ENCODE data around the gene PRRC2A.
"Not testable (repeated sequence)": the region's sequence is repeated elsewhere in the genome, so short reads cannot be mapped to it uniquely, and the experiment has no call there.

PRRC2A gene

DNA sequence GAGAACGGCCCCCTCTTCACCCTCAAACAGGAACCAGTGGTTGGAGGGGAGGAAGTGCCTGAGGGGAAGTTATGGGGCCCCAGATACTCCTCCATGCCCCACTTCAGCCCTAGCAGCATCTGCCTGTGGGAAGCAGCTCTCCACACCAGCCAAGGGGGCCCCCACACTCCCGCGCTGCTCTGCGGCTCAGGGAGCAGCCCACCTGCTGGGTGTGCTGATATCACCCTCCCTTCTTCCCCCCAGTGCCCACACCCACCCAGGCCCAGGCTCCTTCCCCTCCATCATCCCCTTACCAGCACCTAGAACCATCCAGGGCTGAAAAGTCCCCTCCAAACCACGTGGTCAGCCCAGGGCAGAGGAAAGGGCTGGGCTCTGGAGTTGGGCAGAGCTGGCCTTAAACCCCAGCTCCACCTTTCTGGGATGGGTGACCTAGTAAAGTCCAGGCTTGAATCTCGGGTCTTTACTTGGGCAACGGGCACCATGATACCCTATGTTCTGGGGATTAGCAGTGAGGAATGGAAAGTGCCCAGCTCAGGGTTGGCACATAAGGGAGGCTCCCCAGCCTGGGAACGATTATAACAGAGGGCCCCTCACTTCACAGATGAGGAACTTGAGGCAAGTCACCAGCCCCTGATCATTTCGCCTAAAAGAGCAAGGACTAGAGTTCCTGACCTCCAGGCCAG lies 33.8 kb upstream of the PRRC2A start:
- H3K9me3 ChIP-seq (ENCODE audit: control insufficient read depth in 2 of 2, low read length in 2 of 2), result no peaks in the 10 kb centered on the region
- H3K27me3 ChIP-seq (ENCODE audit: control insufficient read depth in 1 of 2, insufficient read depth in 2 of 2, low read length in 2 of 2), result peaks cover 7 to 11% of the 10 kb centered on the region in 2 donors
- H3K36me3 ChIP-seq (ENCODE audit: control insufficient read depth in 2 of 2, insufficient read depth in 2 of 2, low read length in 2 of 2), result no peaks in the 10 kb centered on the region
- H3K4me3 ChIP-seq (ENCODE audit: low read length in 2 of 2), result no peak overlapping the region
- H3K4me1 ChIP-seq (ENCODE audit: control insufficient read depth, insufficient read depth, low read length), result peaks cover 5% of the 10 kb centered on the region
- H3K9ac ChIP-seq (ENCODE audit: low read length in 2 of 2), result no peak overlapping the region
- H3K27ac ChIP-seq (ENCODE audit: low read length), result no peak overlapping the region

GRCh38 chr6:31587791-31588777 lies 32.4 kb upstream of the PRRC2A start:
- H3K4me3 ChIP-seq (ENCODE audit: low read length in 2 of 2), result no peak overlapping the region
- no peak overlapping the region for H3K27ac ChIP-seq (ENCODE audit: low read length)
- no peaks in the 10 kb centered on the region for H3K9me3 ChIP-seq (ENCODE audit: control insufficient read depth in 2 of 2, low read length in 2 of 2)
- no peak overlapping the region for H3K9ac ChIP-seq (ENCODE audit: low read length in 2 of 2)
- peaks cover 7 to 11% of the 10 kb centered on the region in 2 donors for H3K27me3 ChIP-seq (ENCODE audit: control insufficient read depth in 1 of 2, insufficient read depth in 2 of 2, low read length in 2 of 2)
- no peaks in the 10 kb centered on the region for H3K4me1 ChIP-seq (ENCODE audit: control insufficient read depth, insufficient read depth, low read length)
- H3K36me3 ChIP-seq (ENCODE audit: control insufficient read depth in 2 of 2, insufficient read depth in 2 of 2, low read length in 2 of 2), result no peaks in the 10 kb centered on the region

GRCh38 chr6:31588871-31589650 lies 31.5 kb upstream of the PRRC2A start:
- Histone ChIP-seq H3K27me3 (ENCODE audit: control insufficient read depth in 1 of 2, insufficient read depth in 2 of 2, low read length in 2 of 2) (peaks cover 7 to 11% of the 10 kb centered on the region in 2 donors), H3K36me3 (ENCODE audit: control insufficient read depth in 2 of 2, insufficient read depth in 2 of 2, low read length in 2 of 2) (no peaks in the 10 kb centered on the region), H3K4me1 (ENCODE audit: control insufficient read depth, insufficient read depth, low read length) (no peaks in the 10 kb centered on the region), H3K27ac (ENCODE audit: low read length) (no peak overlapping the region), H3K9me3 (ENCODE audit: control insufficient read depth in 2 of 2, low read length in 2 of 2) (no peaks in the 10 kb centered on the region), H3K9ac (ENCODE audit: low read length in 2 of 2) (no peak overlapping the region), H3K4me3 (ENCODE audit: low read length in 2 of 2) (no peak overlapping the region)

DNA sequence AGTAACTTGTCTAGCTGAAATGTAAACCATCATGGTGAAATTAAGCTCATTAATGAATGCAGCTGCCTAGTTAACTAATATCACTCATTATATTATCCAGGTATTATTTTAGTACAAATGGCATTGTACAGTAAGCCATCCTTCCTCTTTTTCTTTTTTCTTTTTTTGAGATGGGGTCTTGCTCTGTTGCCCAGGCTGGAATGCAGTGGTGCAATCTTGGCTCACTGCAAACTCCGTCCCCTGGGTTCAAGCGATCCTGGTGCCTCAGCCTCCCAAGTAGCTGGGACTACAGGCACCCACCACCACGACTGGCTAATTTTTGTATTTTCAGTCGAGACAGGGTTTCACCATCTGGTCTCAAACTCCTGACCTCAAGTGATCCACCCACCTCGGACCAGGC lies 29.8 kb upstream of the PRRC2A start:
- H3K4me1 ChIP-seq (ENCODE audit: control insufficient read depth, insufficient read depth, low read length); H3K27ac ChIP-seq (ENCODE audit: low read length); H3K36me3 ChIP-seq (ENCODE audit: control insufficient read depth in 2 of 2, insufficient read depth in 2 of 2, low read length in 2 of 2): not testable (repeated sequence)

DNA sequence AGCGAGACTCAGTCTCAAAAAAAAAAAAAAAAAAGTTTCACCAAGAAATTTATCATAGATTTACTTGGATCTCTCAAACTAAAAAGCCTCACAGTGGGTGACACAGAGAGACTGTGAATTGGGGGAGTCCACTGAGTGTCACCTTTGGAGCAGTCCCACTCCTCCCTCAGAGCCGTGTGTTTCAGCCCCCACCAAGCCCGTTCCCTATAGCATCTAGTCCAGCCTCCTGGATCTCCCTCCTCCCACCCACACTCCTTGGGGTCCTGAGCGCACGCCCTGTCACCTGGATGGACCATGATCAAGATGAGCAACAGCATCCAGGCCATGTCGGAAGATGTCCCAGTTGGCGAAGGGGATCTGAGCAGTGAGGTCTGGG lies 28.1 kb upstream of the PRRC2A start:
- H3K9me3 ChIP-seq (ENCODE audit: control insufficient read depth in 2 of 2, low read length in 2 of 2), result no peaks in the 10 kb centered on the region
- H3K9ac ChIP-seq (ENCODE audit: low read length in 2 of 2), result no peak overlapping the region
- H3K4me3 ChIP-seq (ENCODE audit: low read length in 2 of 2), result no peak overlapping the region
- peaks cover 0 to 9% of the 10 kb centered on the region in 2 donors for H3K27me3 ChIP-seq (ENCODE audit: control insufficient read depth in 1 of 2, insufficient read depth in 2 of 2, low read length in 2 of 2)
- no peak overlapping the region for H3K27ac ChIP-seq (ENCODE audit: low read length)
- H3K36me3 ChIP-seq (ENCODE audit: control insufficient read depth in 2 of 2, insufficient read depth in 2 of 2, low read length in 2 of 2), result no peaks in the 10 kb centered on the region
- no peaks in the 10 kb centered on the region for H3K4me1 ChIP-seq (ENCODE audit: control insufficient read depth, insufficient read depth, low read length)

More for the DNA sequence above, 29.8 kb upstream of the PRRC2A start:
- H3K9me3 ChIP-seq (ENCODE audit: control insufficient read depth in 2 of 2, low read length in 2 of 2); H3K4me3 ChIP-seq (ENCODE audit: low read length in 2 of 2); H3K9ac ChIP-seq (ENCODE audit: low read length in 2 of 2): not testable (repeated sequence)
- H3K27me3 ChIP-seq (ENCODE audit: control insufficient read depth in 1 of 2, insufficient read depth in 2 of 2, low read length in 2 of 2), result peaks cover 7 to 11% of the 10 kb centered on the region in 2 donors

- Histone ChIP-seq H3K27me3 (ENCODE audit: control insufficient read depth in 1 of 2, insufficient read depth in 2 of 2, low read length in 2 of 2) (no peaks in the 10 kb centered on the region), H3K27ac (ENCODE audit: low read length) (no peak overlapping the region), H3K4me1 (ENCODE audit: control insufficient read depth, insufficient read depth, low read length) (no peaks in the 10 kb centered on the region), H3K9ac (ENCODE audit: low read length in 2 of 2) (no peak overlapping the region), H3K36me3 (ENCODE audit: control insufficient read depth in 2 of 2, insufficient read depth in 2 of 2, low read length in 2 of 2) (no peaks in the 10 kb centered on the region), H3K4me3 (ENCODE audit: low read length in 2 of 2) (no peak overlapping the region), H3K9me3 (ENCODE audit: control insufficient read depth in 2 of 2, low read length in 2 of 2) (no peaks in the 10 kb centered on the region)
Measured at GRCh38 chr6:31597006-31597405, 23.5 kb upstream of the PRRC2A start.

DNA sequence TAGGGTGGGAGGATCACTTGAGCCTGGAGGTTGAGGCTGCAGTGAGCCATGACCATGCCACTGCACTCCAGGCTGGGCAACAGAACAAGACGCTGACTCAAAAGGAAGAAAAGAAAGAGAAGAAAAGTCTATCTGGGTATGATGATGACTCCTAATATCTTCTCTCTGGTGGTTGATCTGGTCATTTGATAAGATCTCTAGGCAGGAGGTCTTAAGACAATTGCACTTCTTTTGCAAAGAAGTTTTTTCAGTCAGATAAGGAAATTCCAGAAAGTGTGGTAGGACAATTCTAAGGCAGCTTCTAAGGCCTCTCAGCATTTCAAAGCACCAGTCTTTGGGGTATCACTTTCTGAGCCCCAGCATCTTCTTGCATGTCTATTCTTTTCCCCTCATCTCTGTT lies 13.2 kb upstream of the PRRC2A start:
- Histone ChIP-seq H3K9ac (ENCODE audit: low read length in 2 of 2) (no peak overlapping the region), H3K36me3 (ENCODE audit: control insufficient read depth in 2 of 2, insufficient read depth in 2 of 2, low read length in 2 of 2) (no peaks in the 10 kb centered on the region), H3K9me3 (ENCODE audit: control insufficient read depth in 2 of 2, low read length in 2 of 2) (no peaks in the 10 kb centered on the region), H3K27ac (ENCODE audit: low read length) (no peak overlapping the region), H3K4me3 (ENCODE audit: low read length in 2 of 2) (no peak overlapping the region), H3K4me1 (ENCODE audit: control insufficient read depth, insufficient read depth, low read length) (no peaks in the 10 kb centered on the region), H3K27me3 (ENCODE audit: control insufficient read depth in 1 of 2, insufficient read depth in 2 of 2, low read length in 2 of 2) (no peaks in the 10 kb centered on the region)

DNA sequence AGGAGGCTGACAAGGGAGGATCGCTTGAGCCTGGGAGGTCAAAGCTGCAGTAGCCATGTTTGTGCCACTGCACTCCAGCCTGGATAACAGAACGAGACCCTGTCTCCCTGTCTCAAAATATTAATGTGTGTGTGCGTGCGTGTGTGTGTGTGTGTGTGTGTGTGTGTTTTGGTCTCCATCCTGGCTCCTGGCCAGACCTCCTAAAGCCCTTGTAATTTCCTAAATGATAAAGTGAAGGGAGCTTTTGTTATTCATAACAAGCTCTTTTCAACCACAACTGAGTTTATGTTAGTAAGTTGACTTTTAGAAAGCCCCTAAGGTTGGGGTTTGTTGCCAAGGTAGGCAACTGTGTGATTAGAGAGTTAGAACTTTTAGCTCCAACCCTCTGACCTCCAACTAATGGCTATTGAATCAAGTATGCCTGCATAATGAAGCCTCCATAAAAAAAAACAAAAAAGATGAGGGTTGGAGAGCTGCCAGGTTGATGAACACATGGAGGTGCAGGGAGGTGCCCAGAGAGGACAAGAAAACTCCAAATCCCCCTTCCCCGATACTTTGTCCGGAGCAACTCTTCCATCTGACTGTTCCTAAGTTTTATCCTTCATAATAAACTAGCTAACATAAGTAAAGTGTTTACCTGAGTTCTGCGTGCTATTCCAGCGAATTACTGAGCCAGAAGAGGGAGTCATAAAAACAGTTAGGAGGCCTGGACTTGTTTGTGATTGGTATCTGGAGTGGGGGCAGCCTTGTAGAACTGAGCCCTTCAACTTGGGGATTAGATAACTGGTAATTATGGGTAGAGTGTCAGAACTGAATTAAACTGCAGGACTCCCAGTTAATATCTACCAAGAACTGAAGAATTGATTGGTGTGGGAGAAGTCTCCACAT lies 10.8 kb upstream of the PRRC2A start:
- Histone ChIP-seq H3K27ac (ENCODE audit: low read length) (no peak overlapping the region), H3K9ac (ENCODE audit: low read length in 2 of 2) (no peak overlapping the region), H3K27me3 (ENCODE audit: control insufficient read depth in 1 of 2, insufficient read depth in 2 of 2, low read length in 2 of 2) (no peaks in the 10 kb centered on the region), H3K4me1 (ENCODE audit: control insufficient read depth, insufficient read depth, low read length) (no peaks in the 10 kb centered on the region), H3K36me3 (ENCODE audit: control insufficient read depth in 2 of 2, insufficient read depth in 2 of 2, low read length in 2 of 2) (no peaks in the 10 kb centered on the region), H3K4me3 (ENCODE audit: low read length in 2 of 2) (no peak overlapping the region), H3K9me3 (ENCODE audit: control insufficient read depth in 2 of 2, low read length in 2 of 2) (no peaks in the 10 kb centered on the region)

DNA sequence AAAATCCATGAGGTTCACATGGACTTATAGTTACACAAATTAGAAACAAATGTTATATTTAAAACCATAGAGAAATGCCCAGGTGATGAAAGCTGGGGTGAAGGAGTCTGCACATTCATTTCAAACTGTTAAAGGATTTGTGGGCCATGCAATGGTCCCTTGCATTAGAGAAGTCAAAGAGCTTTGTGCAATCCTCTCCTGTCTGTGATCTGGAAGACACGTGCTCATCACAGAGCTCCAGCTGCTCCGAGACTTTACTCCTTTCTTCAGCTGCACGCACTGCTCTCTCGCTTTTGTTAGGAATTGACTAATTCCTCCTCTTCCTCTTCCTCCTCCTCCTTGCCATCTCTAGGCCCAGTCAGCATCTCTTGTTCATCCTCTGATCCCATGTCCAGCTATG lies 9.5 kb upstream of the PRRC2A start:
- Histone ChIP-seq H3K4me1 (ENCODE audit: control insufficient read depth, insufficient read depth, low read length) (no peaks in the 10 kb centered on the region), H3K4me3 (ENCODE audit: low read length in 2 of 2) (no peak overlapping the region), H3K9me3 (ENCODE audit: control insufficient read depth in 2 of 2, low read length in 2 of 2) (no peaks in the 10 kb centered on the region), H3K9ac (ENCODE audit: low read length in 2 of 2) (no peak overlapping the region), H3K27ac (ENCODE audit: low read length) (no peak overlapping the region), H3K27me3 (ENCODE audit: control insufficient read depth in 1 of 2, insufficient read depth in 2 of 2, low read length in 2 of 2) (no peaks in the 10 kb centered on the region), H3K36me3 (ENCODE audit: control insufficient read depth in 2 of 2, insufficient read depth in 2 of 2, low read length in 2 of 2) (no peaks in the 10 kb centered on the region)

DNA sequence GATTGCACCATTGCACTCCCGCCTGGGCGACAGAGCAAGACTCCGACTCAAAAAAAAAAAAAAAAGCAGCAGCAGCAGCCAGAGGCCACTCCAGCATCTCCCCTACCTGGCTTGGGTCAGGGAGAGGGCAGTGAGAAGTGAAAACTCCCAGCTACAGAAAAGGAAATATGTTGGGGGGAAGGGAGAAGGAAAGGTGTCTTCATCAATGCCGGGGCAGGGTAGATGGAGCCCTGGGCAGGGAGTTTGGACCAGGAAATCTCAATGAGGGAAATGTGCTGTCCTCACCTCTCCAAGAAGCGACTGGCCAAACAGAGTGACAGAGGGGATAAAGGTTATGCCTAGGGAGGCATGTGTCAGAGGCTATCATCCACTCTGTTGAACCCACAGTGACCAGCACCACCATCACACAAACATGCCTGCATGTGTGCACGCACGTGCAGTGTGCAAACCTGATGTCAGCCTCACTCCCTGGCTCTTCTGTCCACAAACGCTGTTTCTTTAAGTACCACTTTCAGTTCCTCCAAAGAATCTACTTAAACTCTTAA lies 6.4 kb upstream of the PRRC2A start:
- Histone ChIP-seq H3K4me3 (ENCODE audit: low read length in 2 of 2) (no peak overlapping the region), H3K9me3 (ENCODE audit: control insufficient read depth in 2 of 2, low read length in 2 of 2) (no peaks in the 10 kb centered on the region), H3K9ac (ENCODE audit: low read length in 2 of 2) (no peak overlapping the region), H3K27ac (ENCODE audit: low read length) (no peak overlapping the region), H3K27me3 (ENCODE audit: control insufficient read depth in 1 of 2, insufficient read depth in 2 of 2, low read length in 2 of 2) (no peaks in the 10 kb centered on the region), H3K36me3 (ENCODE audit: control insufficient read depth in 2 of 2, insufficient read depth in 2 of 2, low read length in 2 of 2) (no peaks in the 10 kb centered on the region), H3K4me1 (ENCODE audit: control insufficient read depth, insufficient read depth, low read length) (no peaks in the 10 kb centered on the region)

Measured in stomach smooth muscle (tissue), 2 donors.